Measurements from ENCODE around the gene SH3D21. TPM values are rescaled to one million over a fixed set of nuclear protein-coding genes. Genes with fewer than 3 reads are reported as not detected.

The SH3D21 gene
- total and polyA plus RNA-seq, 2 of the 8 experiments (the other 6 are each of a cell fraction or from before 2014, with no cell fraction given) = 3.4 to 8.6 TPM

DNA sequence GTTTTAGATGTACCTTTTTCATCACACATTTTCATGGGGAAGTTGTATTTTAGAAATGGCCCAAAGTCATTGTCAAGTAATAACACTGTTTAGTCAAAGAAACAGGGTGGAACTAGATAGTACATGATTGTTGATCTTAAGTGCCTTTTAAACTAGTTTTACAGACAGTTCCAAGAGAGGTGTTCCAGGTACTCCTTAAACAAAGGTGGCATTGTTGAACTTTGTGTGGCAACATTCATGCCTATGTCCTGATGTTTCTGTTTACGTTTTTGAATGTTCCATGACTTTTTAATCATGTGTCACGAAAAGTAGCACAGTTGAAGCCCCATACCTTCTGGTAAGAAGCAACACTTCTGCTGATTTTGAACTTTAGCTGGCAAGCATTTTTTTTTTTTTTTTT is 9.1 kb upstream of the SH3D21 start (continued):
- TF ChIP-seq TCF12 (IDR thresholded peaks at IDR 0.05; ENCODE audit: low read depth, low read length) (no peak), RNF2 (IDR thresholded peaks at IDR 0.05; ENCODE audit: borderline replicate concordance, low read depth, low read length, missing control alignments, poor library complexity, severe bottlenecking) (no peak)
